Ascending aorta (tissue), 2 donors: ENCODE measurements around the gene PRR20G. TPM values are rescaled to one million over a fixed set of nuclear protein-coding genes. Genes with fewer than 3 reads are reported as not detected.

Source experiments
- DNase-seq, 2 donors: peaks; one replicate each; pipeline ENCODE4 v3.0.0-alpha.2; 2019; ENCODE audit warnings: low spot score in 2 of 2
- H3K27ac ChIP-seq, 2 donors: fragments of 200-600 bp; sonication (generic); one replicate each; pipeline ENCODE4 v1.5.1; 2016 to 2017; ENCODE audit warnings: mild to moderate bottlenecking in 1 of 2
- H3K27me3 ChIP-seq: fragments of 200-600 bp; sonication (generic); one replicate; pipeline ENCODE4 v1.5.1; 2017
- H3K36me3 ChIP-seq, 2 donors: fragments of 200-600 bp; sonication (generic); one replicate each; pipeline ENCODE4 v1.5.1; 2016
- H3K4me1 ChIP-seq, 2 donors: fragments of 200-600 bp; sonication (generic); one replicate each; pipeline ENCODE4 v1.5.1; 2016 to 2017; ENCODE audit warnings: mild to moderate bottlenecking in 1 of 2
- H3K4me3 ChIP-seq, 2 donors: fragments of 200-600 bp; sonication (generic); one replicate each; pipeline ENCODE4 v1.5.1; 2016 to 2017; ENCODE audit warnings: mild to moderate bottlenecking in 1 of 2
- H3K9me3 ChIP-seq, 2 donors: fragments of 200-600 bp; sonication (generic); one replicate each; pipeline ENCODE4 v1.5.1; 2016
- intact Hi-C: fragments of 100-400 bp; cut with DNase I; formaldehyde crosslinking; loops from one replicate; pipeline ENCODE4 v1.15.1; 2023
- total RNA-seq: library from RNA; depleted of rRNA; stranded (reverse); fragments of >200 nt; gene quantifications from one replicate; pipeline ENCODE4 v1.1.0, GENCODE V29; 2016
- TF ChIP-seq, protein P1 (sequence below), 3 experiments: fragments of 200-600 bp in 2 of 3; fragments of 450-650 bp in 1 of 3; sonication (generic) in 2 of 3; IDR thresholded peaks; one replicate each; pipeline ENCODE4 v1.5.1; 2016 to 2019; ENCODE audit warnings: antibody characterized with exemption in 3 of 3, mild to moderate bottlenecking in 1 of 3, moderate library complexity in 1 of 3

Gene PRR20G
- total RNA-seq, 1 donor from 2014 or later, result not detected

GRCh38 chr3:127262533-127262932 is 25.3 kb downstream of the PRR20G start:
- intact Hi-C loops, result no loop called here
- no peaks in the 10 kb centered on the region for H3K9me3 ChIP-seq
- TF ChIP-seq, protein P1, sequence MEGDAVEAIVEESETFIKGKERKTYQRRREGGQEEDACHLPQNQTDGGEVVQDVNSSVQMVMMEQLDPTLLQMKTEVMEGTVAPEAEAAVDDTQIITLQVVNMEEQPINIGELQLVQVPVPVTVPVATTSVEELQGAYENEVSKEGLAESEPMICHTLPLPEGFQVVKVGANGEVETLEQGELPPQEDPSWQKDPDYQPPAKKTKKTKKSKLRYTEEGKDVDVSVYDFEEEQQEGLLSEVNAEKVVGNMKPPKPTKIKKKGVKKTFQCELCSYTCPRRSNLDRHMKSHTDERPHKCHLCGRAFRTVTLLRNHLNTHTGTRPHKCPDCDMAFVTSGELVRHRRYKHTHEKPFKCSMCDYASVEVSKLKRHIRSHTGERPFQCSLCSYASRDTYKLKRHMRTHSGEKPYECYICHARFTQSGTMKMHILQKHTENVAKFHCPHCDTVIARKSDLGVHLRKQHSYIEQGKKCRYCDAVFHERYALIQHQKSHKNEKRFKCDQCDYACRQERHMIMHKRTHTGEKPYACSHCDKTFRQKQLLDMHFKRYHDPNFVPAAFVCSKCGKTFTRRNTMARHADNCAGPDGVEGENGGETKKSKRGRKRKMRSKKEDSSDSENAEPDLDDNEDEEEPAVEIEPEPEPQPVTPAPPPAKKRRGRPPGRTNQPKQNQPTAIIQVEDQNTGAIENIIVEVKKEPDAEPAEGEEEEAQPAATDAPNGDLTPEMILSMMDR (IDR thresholded peaks at IDR 0.05), result no peak
- no peaks in the 10 kb centered on the region for H3K36me3 ChIP-seq
- no peaks in the 10 kb centered on the region for H3K27me3 ChIP-seq
- H3K27ac ChIP-seq, result no peak overlapping the region
- no peak for DNase-seq
- no peaks in the 10 kb centered on the region for H3K4me1 ChIP-seq
- H3K4me3 ChIP-seq, result no peak overlapping the region

DNA sequence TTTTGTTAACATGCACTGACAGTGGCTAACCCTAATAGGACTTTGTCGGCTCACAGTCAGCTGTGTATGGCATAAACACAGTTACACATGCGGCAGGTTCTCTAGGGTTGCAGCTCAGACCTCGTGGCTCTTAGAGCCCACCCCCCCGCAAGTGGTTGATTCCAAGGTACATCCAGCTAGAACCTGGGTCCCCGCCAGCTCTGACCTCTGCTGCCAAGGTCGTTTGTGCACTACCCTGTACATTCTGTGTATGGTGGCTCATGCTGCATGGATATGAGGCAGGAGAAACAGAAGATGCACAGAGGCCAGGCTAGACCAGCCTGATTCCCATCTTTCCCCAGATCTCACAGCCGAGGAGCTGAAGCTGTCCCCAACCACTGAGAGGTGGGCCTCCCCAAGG is 25.9 kb downstream of the PRR20G start:
- Histone ChIP-seq H3K9me3 (no peaks in the 10 kb centered on the region), H3K27ac (no peak overlapping the region), H3K4me3 (no peak overlapping the region), H3K4me1 (no peaks in the 10 kb centered on the region), H3K27me3 (no peaks in the 10 kb centered on the region), H3K36me3 (no peaks in the 10 kb centered on the region)
- no peak for DNase-seq
- intact Hi-C loops, result no loop called here
- TF ChIP-seq, protein P1 (IDR thresholded peaks at IDR 0.05), result no peak

DNA sequence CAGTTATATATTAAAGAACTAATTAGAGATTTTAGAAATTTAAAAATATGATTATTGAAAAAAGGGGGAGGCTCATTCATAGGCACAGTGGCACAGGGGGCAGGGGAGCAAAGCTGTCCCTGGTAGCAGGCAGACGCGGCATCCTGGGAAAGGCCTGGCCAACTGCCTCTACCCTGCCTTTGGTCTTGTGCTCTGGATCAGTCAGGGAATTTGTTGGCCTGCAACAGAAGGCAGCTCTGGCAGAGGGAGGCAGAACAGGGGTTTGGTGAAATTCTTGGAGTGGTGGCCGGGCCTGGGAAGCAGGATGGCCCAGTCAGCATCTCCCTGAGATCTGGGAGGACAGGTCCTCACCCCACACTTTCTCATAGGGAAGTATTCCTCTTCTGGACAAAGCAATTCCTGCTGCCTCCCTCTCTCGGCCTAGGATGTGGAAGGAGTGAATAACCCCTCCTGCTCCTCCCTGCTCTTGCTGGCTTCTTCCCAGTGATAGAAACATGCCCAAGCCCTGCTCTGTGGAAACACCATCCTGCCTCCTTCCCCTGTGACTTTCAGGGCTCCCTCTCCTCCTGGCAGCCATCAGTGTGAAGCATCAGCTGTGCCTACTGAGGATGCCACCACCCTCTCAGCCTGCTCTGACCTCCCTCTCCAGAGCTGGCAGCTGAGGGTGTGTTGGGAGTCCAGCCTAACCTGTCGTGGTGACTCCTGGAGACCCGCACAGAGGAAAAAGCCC is 26.9 kb downstream of the PRR20G start:
- no peaks in the 10 kb centered on the region for H3K36me3 ChIP-seq
- DNase-seq, result no peak
- intact Hi-C loops, result no loop called here
- H3K27me3 ChIP-seq, result no peaks in the 10 kb centered on the region
- H3K27ac ChIP-seq, result no peak overlapping the region
- no peak overlapping the region for H3K4me3 ChIP-seq
- no peaks in the 10 kb centered on the region for H3K4me1 ChIP-seq
- no peaks in the 10 kb centered on the region for H3K9me3 ChIP-seq
- TF ChIP-seq, protein P1 (IDR thresholded peaks at IDR 0.05), result no peak

- Histone ChIP-seq H3K4me3 (no peak overlapping the region), H3K36me3 (no peaks in the 10 kb centered on the region), H3K27me3 (no peaks in the 10 kb centered on the region), H3K9me3 (no peaks in the 10 kb centered on the region), H3K27ac (no peak overlapping the region), H3K4me1 (no peaks in the 10 kb centered on the region)
- TF ChIP-seq, protein P1 (IDR thresholded peaks at IDR 0.05), result no peak
- intact Hi-C loops, result no loop called here
- no peak for DNase-seq
Observed at GRCh38 chr3:127260416-127260815, 27.4 kb downstream of the PRR20G start.

DNA sequence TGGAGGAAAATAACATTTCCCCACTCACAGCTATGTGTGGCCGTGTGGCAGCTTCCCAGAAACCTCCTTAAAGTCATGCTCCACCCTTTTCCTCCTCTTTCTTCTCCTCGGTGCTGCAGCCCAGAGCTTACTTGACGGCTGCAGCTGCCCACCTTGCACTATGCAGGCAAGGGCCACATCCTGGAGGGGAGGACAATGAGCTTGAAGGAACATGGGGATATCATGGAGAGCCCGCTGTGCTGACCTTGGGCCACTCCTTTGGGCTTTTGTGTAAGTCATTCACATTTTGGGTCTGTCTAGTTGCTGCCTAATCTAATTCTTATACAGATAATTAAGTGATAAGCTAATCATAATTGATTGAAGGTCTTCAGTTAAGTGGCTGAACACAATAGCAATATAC is 28.0 kb downstream of the PRR20G start:
- no peak overlapping the region for H3K4me3 ChIP-seq
- intact Hi-C loops, result no loop called here
- no peak for DNase-seq

More for the DNA sequence above, 28.0 kb downstream of the PRR20G start:
- H3K27me3 ChIP-seq, result no peaks in the 10 kb centered on the region
- no peak overlapping the region for H3K27ac ChIP-seq
- TF ChIP-seq, protein P1 (IDR thresholded peaks at IDR 0.05), result no peak
- no peaks in the 10 kb centered on the region for H3K9me3 ChIP-seq
- H3K4me1 ChIP-seq, result no peaks in the 10 kb centered on the region
- H3K36me3 ChIP-seq, result no peaks in the 10 kb centered on the region
